HG03354 (cell line): ENCODE data around the gene PPP1R12B.
"Not testable (repeated sequence)": the region's sequence is repeated elsewhere in the genome, so short reads cannot be mapped to it uniquely, and the experiment has no call there.

Source experiments
- ATAC-seq: cut with Tn5 transposase; IDR thresholded peaks from one replicate; pipeline ENCODE4 v1.9.1; 2021; ENCODE audit warnings: mild to moderate bottlenecking; ENCODE audit not compliant: unreplicated experiment, poor library complexity, severe bottlenecking

Gene PPP1R12B

GRCh38 chr1:202333861-202334260 lies 14.6 kb upstream of the PPP1R12B start:
- ATAC-seq: no peak

- ATAC-seq: no peak
Observed at GRCh38 chr1:202343652-202344349, 4.7 kb upstream of the PPP1R12B start.

GRCh38 chr1:202348005-202348508 lies 442 bp upstream of the PPP1R12B start:
- ATAC-seq: no peak

- ATAC-seq: peak; percentile 26
Observed at GRCh38 chr1:202349206-202349928, 868 bp downstream of the PPP1R12B start.

- no peak for ATAC-seq
Observed at GRCh38 chr1:202351725-202352124, 3.2 kb downstream of the PPP1R12B start.

- ATAC-seq: not testable (repeated sequence)
Observed at GRCh38 chr1:202352583-202353197, 4.2 kb downstream of the PPP1R12B start.

GRCh38 chr1:202355944-202356553 lies 7.5 kb downstream of the PPP1R12B start:
- no peak for ATAC-seq

- no peak for ATAC-seq
Observed at GRCh38 chr1:202357506-202357905, 9.0 kb downstream of the PPP1R12B start.

- ATAC-seq: no peak
Observed at GRCh38 chr1:202361224-202361623, 12.7 kb downstream of the PPP1R12B start.

GRCh38 chr1:202361701-202362100 lies 13.2 kb downstream of the PPP1R12B start:
- ATAC-seq: no peak

GRCh38 chr1:202362212-202362611 lies 13.7 kb downstream of the PPP1R12B start:
- no peak for ATAC-seq

- ATAC-seq: no peak
Observed at GRCh38 chr1:202365092-202365815, 16.8 kb downstream of the PPP1R12B start.

- no peak for ATAC-seq
Observed at GRCh38 chr1:202367271-202367670, 18.8 kb downstream of the PPP1R12B start.

- not testable (repeated sequence) for ATAC-seq
Observed at GRCh38 chr1:202370906-202371305, 22.4 kb downstream of the PPP1R12B start.

- ATAC-seq: no peak
Observed at GRCh38 chr1:202374099-202374498, 25.6 kb downstream of the PPP1R12B start.

GRCh38 chr1:202375175-202375574 lies 26.7 kb downstream of the PPP1R12B start:
- ATAC-seq: not testable (repeated sequence)

GRCh38 chr1:202376247-202376646 lies 27.7 kb downstream of the PPP1R12B start:
- no peak for ATAC-seq

- not testable (repeated sequence) for ATAC-seq
Observed at GRCh38 chr1:202379884-202380529, 31.5 kb downstream of the PPP1R12B start.

- ATAC-seq: not testable (repeated sequence)
Observed at GRCh38 chr1:202380535-202380934, 32.0 kb downstream of the PPP1R12B start.
